Uterus (tissue), 2 donors: ENCODE data around the gene LYRM4.

Experiments used
- POLR2A ChIP-seq, 2 donors: fragments of 450-650 bp; IDR thresholded peaks; one replicate each; pipeline ENCODE4 v1.6.1; 2016; ENCODE audit warnings: antibody characterized with exemption in 2 of 2, mild to moderate bottlenecking in 1 of 2, moderate library complexity in 1 of 2
- TF ChIP-seq, protein P1 (sequence below), 4 experiments: fragments of 200-600 bp in 2 of 4; fragments of 450-650 bp in 2 of 4; sonication (generic) in 2 of 4; IDR thresholded peaks; one replicate each; pipeline ENCODE4 v1.5.1; 2016 to 2019; ENCODE audit warnings: antibody characterized with exemption in 4 of 4, mild to moderate bottlenecking in 2 of 4, moderate library complexity in 1 of 4

DNA sequence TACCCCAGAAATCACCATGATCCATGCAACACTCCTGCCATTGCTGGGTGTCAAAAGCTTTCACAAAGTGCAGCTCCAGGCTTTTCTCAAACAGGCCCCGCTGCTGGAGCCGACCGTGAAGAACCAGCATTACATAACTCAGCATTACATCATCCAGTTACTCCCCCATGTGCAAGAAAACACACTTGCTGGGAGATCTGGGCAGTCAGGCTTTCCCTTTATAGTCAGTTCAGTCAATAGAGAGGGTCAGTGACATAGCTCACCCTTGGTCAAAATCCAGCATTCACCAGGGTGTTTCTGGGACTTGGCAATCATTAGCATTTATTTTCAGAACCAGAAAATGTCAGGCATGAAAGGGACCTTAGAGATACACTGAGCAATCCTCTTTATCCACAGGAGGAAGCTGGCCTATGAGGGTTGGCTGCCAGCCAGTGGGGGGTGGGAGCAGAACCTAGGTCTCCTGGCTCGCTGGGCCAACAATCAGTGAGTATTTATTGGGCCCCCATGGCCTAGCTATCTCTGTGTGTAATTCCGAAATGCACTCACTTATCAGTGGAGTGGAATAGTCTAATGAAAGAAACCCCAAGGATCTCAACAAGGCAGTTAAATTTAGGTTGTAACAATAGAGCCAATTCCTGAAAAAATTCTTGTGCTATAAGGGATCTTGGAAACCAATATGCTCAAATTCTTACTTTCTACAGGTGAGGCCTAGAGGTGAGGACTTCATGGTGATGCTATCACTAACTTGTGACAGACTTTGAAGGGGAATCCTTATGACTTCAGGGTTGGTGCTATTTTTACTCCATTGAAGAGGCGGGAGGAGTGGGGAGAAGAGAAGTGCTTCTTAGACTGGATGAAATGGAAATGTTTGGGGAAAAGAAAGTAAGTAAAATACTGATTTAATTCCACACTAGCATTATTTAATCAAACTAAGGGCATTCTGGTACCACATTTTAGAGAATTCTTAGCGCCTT is 54.6 kb downstream of the LYRM4 start:
- TF ChIP-seq, protein P1, sequence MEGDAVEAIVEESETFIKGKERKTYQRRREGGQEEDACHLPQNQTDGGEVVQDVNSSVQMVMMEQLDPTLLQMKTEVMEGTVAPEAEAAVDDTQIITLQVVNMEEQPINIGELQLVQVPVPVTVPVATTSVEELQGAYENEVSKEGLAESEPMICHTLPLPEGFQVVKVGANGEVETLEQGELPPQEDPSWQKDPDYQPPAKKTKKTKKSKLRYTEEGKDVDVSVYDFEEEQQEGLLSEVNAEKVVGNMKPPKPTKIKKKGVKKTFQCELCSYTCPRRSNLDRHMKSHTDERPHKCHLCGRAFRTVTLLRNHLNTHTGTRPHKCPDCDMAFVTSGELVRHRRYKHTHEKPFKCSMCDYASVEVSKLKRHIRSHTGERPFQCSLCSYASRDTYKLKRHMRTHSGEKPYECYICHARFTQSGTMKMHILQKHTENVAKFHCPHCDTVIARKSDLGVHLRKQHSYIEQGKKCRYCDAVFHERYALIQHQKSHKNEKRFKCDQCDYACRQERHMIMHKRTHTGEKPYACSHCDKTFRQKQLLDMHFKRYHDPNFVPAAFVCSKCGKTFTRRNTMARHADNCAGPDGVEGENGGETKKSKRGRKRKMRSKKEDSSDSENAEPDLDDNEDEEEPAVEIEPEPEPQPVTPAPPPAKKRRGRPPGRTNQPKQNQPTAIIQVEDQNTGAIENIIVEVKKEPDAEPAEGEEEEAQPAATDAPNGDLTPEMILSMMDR (IDR thresholded peaks at IDR 0.05), result peak in 1 of 4 experiments; percentile 3
- no peak for TF ChIP-seq POLR2A (IDR thresholded peaks at IDR 0.05)
